GM21447 (cell line): ENCODE data around the gene MTMR4.
"Not testable (repeated sequence)": the region's sequence is repeated elsewhere in the genome, so short reads cannot be mapped to it uniquely, and the experiment has no call there.

Experiments used
- ATAC-seq: cut with Tn5 transposase; IDR thresholded peaks from one replicate; pipeline ENCODE4 v1.9.1; 2021; ENCODE audit not compliant: unreplicated experiment

The MTMR4 gene

GRCh38 chr17:58493506-58493905 is 20.9 kb downstream of the MTMR4 start:
- no peak for ATAC-seq

GRCh38 chr17:58492238-58493121 is 22.0 kb downstream of the MTMR4 start:
- no peak for ATAC-seq

GRCh38 chr17:58491510-58492045 is 22.9 kb downstream of the MTMR4 start:
- ATAC-seq: no peak

- no peak for ATAC-seq
Observed at GRCh38 chr17:58488428-58488890, 26.0 kb downstream of the MTMR4 start.

- no peak for ATAC-seq
Observed at GRCh38 chr17:58487589-58488427, 26.6 kb downstream of the MTMR4 start, which contains the start of gene HSF5. Gene HSF5, minus strand, starts transcription at chr17:58488408. Its CDS starts 134 bp downstream, at chr17:58488274.

GRCh38 chr17:58484600-58484999 is 29.8 kb downstream of the MTMR4 start:
- no peak for ATAC-seq

- not testable (repeated sequence) for ATAC-seq
Observed at GRCh38 chr17:58481798-58482197, 32.6 kb downstream of the MTMR4 start.

GRCh38 chr17:58480090-58480489 is 34.3 kb downstream of the MTMR4 start:
- ATAC-seq: no peak

- ATAC-seq: no peak
Observed at GRCh38 chr17:58476812-58477211, 37.6 kb downstream of the MTMR4 start.

GRCh38 chr17:58475985-58476384 is 38.5 kb downstream of the MTMR4 start:
- no peak for ATAC-seq

GRCh38 chr17:58470356-58470755 is 44.1 kb downstream of the MTMR4 start:
- ATAC-seq: no peak

- no peak for ATAC-seq
Observed at GRCh38 chr17:58468944-58469343, 45.5 kb downstream of the MTMR4 start.

- ATAC-seq: no peak
Observed at GRCh38 chr17:58455491-58455890, 58.9 kb downstream of the MTMR4 start.

GRCh38 chr17:58452738-58453137 is 61.7 kb downstream of the MTMR4 start:
- no peak for ATAC-seq

- no peak for ATAC-seq
Observed at GRCh38 chr17:58447039-58447975, 67.1 kb downstream of the MTMR4 start.

GRCh38 chr17:58446086-58446485 is 68.4 kb downstream of the MTMR4 start:
- no peak for ATAC-seq
